ENCODE results near the gene IGSF3.
"Not testable (repeated sequence)": the region's sequence is repeated elsewhere in the genome, so short reads cannot be mapped to it uniquely, and the experiment has no call there.

The IGSF3 gene

DNA sequence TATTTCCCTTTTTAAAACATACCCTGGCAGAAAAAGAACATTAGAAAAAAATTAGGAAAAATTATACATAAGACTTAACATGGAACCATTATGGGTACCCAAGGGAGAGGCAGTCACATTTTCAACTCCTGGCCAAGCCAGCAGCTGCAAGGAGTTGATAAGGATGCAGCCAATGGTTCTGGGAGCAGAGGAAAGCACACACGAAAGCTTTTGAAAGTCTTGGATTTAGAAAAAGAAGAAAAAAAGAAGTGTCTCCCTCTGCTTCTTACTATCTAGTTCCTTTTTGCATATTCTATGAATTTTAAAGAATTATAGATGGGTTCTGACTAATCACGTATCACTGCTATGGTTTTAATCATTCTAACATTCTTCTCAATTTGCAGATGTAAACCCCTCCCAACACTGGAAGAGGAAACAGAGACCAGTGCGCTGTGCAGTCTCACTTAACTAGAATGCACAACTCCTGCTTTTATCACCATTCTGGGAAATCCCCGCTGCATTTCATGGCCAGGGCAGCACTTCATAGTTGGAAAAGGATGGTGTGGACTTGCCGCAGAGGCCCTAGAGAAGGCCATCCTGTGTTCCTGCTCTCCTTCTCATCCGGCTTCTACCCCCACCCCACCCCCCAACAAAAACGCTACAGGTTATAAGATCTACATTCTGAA, 94.0 kb downstream of the IGSF3 start:
- peak; percentile 35 for DNase-seq

DNA sequence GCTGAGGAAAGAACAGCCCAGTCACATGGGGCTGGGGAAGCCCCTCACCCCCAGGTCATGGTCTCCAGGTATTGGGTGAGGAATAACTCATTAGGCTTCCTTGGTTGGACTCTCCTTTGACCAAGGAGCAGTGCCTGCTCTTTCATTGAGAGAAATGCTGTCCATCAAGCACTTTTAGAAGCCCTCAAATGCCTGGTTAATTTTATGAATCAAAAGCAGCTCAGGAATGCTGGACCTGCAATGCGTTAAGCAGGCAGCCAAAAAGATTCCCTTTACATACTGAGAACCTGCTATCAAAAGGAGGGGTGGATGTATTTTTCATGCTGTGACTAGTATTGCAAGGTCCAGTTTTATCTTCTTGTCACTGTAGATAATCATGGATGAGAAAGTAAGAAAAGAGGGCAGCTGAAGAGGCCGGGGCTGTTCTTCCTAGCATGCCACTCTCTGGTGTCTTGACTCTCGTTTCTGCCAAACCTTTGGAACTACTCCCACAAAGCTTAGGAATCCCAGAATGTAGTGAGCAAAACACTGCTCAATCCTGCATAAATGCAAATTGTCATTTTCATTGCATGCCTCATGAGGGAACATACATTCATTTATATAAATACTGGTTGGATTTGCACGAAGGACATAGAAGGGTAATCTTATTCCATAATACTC, 94.6 kb downstream of the IGSF3 start:
- no peak for DNase-seq

DNA sequence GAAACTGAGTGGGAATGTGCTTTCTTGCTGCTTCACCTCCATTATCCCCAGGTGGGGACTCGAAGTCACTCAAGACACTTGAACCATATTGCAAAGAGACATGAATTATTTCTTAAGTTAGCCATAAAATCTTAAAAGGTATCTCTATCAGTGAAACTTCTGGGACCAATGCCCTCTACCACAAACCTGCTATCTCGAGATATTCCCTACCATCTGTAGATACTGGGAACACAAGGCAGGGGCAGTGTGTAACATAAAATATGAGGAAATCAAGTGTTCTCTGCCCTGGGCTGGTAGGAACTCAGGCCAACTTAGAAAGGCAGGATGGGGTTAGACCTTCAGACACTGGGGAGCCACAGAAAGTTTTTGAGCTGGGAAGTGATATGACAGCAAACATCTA, 95.4 kb downstream of the IGSF3 start:
- no peak for DNase-seq

DNA sequence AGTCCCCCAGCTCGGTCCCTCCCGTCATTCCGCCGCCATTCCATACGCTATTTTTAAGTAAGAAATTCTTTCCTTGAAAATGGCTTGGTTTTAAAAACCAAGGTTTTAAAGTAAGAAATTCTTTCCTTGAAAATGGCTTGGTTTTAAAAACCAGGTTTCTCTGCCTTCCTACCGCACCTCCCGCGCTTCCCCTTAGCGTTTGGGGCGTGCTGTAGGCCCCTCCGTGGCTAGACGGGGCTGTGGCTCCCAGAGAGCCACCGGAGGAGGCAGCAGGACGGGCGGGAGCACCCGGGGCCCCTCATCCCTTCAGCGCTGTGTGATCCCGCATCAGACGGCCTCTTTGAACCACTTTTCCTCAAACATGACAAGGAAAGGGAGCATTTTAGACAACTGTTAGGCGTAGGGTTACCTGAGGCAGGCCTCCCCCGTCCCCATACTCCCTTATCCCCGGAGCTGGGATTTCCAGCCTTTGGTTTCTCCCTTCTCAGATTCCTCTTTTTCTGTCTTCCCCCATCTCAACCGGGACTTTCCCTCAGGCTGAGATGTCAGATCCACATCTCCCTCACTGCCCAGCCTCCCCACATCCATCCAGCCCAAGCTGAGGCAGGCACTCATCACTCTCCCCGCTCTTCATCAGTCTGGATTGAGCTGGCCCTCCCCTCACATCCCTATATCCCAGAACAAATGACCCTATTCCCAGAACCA, 96.2 kb downstream of the IGSF3 start:
- no peak for DNase-seq

DNA sequence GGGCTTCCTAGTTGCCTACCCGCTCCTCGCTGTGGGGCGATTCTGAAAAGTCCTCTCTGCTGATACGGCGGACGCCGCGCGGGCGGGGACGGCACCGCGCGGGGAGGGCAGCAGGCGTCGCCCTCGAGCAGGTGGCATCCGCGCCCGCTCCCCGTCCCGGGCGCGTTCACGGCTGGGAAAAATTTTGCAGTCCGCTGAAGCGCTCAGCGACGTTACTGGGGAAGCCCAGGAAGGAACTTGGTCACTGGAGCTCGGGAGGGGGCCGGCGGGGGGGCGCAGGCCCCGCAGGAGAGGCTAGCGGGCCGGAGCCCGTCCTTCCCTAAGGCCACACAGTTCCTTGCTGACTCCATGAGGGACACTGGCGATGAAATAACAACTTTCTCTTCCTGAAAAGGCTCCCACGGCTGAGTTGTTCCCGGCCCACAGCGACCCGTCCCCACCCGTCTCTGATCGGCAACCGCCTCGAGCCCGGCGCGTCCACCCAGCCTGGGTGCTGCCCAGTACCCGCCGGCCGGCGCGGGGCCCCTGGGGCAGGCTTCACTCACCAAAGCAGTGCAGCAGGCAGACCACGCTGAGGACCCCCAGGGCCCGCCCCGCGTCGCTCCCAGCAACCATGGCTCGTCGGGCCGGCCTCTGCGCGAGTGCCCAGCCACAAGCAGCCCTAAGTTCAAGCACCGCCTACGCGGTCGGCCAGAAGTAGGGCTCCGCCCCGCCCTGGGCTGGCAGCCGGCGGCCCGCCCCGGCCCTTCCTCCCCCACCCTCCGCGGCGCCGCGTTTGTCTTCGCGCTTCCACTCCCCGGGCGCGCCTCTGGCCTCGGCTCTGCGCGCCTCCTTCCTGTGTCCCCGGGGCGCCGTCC, 96.9 kb downstream of the IGSF3 start, which contains the start of gene CD58:
CD58 (minus strand) TSS at position 669 of the 857 bp plus-strand sequence; CDS start at position 615, 54 bp downstream.
- peak; percentile 85 for DNase-seq

DNA sequence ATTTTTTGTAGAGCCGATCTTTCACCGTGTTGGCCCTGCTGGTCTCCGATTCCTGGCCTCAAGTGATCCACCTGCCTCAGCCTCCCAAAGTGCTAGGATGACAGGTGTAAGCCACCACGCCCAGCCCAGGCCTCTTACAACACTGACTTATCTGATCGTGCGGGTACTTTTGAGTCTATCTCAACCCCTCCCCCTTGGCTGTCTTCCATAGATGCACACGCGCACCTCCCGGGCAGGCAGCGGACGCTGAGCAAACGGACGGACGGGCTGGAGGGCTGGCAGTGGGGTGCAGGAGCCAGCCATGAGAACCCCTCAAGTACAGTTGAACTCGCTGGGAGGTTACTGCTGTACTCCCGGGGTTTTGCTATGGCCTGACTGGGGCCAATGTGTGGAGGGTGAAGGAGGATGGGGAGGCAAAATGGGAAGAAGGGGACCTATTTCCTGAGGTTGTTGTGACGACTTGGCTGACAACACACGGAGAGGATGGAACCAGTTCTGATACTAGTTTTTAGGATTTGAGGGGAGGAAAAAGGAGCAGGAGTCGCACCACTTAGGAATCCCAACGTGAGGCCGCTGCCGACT, 97.7 kb downstream of the IGSF3 start:
- DNase-seq, result no peak

DNA sequence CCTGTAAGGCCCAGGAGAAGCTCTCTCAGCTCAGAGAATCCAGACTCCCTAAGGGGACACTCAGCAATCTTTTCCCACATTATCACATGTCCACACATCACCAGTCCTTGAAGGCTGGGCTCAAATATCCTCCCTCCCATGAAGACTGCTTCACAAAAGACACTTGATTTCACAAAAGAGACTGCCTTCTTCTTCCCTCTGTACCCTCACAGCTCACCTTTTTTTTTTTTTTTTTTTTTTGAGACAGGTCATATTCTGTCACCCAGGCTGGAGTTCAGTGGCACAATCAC, 98.2 kb downstream of the IGSF3 start:
- DNase-seq, result no peak

DNA sequence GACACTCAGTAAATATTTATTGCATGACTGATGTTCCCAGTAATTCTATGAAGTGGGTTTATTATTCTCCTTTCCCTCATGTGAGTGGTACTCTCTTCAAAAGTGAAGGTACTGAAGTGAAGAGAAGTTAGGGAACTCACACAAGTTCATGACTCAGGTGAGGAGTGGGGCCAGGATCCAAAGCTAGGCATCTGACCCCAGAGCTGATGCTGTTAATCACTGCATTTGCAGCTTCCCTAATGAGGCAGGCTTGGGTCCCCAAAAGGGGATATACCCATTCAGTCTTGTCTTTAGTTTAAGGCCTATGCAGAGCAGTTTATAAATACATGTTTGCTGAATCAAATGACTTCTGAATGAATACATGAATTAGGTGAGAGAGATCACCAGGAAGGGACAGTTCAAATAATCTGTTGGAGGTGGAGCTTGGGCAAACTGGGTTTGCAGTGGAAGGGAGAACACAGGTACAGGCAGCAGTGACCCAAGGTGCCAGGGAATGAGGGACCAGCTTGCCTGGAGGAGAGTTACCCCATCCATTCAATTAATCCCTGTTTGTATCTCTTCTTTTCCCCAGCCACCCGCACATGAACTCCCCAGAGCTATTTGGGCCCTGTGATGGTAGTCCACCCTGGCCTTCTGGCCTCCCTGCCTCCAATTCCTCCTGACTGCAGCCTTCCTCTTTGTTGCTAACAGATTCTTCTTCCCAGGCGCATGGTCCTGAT, 98.7 kb downstream of the IGSF3 start:
- DNase-seq, result no peak

DNA sequence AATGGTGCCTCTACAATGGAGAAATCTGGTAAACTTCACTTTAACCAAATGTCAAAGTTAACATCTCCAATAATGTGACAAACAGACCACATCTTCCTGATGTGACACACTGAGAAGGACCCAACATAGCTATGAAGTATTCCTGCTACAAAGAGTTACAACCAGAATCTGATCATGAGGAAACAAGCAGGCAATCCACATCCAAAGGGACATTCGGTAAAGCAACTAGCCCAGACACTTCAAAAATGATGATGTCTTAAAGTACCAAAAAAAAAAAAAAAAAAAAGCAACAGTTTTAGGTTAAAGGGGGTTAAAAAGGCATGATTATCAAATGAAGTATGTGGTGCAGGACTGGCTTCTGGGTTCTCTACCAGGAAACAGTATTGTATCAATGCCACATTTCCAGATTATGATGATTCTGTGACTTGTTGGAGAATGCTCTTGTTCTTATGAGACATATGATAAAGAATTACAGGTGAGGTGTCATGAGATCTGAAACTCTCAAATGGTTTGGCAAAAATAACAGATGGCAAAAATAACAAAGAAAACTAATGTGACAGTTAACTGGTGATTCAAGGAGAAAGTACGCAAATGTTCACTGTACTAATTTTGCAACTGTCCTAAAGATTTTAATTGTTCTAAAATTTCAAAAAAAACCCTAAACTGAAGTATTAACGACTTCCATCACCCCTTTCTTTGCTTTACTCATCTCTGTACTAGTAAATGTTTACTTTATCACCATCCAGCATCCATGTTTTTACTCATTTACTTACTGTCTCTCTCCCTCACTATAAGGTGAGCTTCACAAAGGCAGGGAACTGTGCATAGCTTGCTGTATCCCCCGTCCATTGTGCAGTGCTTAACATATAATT, 99.5 kb downstream of the IGSF3 start:
- DNase-seq, result no peak

DNA sequence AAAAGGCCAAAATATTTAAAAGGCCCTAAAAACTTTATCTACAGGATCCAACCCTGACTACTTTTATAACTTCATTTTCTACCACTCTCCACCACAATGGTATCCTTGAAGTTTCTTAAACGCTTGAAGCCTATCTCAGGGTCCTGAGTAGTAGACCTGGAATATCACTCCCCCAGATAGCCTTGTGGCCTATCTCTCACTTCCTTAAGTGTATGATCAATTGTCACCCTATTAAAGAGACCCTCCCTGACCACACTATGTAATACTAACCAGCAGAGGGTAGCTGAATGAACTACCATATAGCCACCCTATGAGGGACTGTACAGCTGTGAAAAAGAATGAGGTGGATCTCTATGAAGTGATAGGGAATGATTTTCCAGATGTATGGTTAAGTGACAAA, 102.3 kb downstream of the IGSF3 start:
- DNase-seq, result no peak

DNA sequence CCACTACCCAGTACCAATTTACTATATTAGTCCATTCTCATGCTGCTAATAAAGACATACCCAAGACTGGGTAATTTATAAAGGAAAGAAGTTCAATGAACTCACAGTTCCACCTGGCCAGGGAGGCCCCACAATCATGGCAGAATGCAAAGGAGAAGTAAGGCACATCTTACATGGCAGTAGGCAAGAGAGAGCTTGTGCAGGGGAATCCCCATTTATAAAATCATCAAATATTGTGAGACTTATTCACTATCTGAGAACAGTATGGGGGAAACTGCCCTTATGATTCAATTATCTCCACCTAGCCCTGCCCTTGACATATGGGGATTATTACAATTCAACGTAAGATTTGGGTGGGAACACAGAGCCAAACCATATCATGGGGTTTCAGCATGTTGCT, 103.1 kb downstream of the IGSF3 start:
- DNase-seq, result no peak

DNA sequence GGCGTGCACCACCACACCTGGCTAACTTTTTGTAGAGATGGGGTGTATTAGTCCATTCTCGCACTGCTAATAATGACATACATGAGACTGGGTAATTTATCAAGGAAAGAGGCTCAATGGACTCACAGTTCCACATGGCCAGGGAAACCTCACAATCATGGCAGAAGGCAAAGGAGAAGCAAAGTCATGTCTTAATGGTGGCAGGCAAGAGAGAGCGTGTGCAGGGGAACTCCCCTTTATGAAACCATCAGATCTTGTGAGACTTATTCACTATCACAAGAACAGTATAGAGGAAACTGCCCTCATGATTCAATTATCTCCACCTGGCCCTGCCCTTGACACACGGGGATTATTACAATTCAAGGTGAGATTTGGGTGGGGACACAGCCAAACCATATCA, 105.1 kb downstream of the IGSF3 start:
- DNase-seq, result not testable (repeated sequence)

DNA sequence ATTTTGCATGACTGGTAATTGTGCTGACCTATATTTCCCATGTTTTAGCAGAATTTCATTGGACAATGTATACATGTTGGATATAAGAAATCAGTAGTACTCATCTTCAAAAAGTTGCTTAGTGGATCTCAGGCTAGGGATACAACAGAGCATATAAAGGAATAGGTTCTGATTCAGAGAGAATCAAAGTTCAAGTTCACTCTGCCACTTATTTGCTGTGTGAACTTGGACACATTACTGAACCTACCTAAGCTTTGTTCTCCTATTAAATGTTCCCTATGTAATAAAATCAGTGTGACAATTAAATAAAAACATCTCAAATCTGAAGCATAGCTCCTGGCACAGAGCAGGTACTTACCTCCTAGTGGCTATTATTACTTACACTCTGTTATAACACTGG, 106.0 kb downstream of the IGSF3 start:
- DNase-seq, result no peak

DNA sequence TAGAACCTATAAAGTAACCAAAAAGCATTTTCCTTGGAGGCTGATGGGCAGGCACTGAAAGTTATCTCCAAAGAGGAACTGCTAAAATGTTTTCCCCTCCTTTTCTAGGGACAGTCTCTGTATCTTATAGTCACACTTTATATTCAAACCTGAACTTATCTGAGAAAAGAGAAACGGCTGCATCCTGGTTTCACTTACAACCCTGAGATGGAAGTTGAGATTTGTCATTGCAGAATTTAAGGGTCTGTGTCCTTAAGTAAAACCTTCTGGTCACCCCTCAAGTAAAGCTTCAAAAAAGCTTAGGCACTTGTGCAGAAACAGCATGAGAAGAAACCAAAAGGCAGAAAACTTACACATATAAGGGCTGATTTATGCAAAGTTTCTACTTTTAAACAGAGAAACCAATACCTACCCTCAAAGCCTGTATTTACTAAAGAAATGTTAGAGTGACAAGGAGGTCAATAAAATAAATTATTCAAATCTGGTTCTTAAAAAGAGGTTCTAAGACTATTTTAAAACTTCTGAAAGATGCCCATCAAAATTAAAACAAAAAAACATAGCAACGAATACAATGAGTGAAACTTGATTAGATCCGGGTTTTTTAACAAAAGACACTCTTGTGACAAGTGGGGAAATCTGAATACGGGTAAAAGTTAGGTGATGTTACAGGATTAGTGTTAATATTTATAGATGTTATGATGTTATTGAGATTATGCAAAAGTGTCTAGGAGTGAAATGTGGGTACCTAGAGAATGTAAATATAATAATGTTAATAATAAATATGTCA, 106.6 kb downstream of the IGSF3 start:
- no peak for DNase-seq

DNA sequence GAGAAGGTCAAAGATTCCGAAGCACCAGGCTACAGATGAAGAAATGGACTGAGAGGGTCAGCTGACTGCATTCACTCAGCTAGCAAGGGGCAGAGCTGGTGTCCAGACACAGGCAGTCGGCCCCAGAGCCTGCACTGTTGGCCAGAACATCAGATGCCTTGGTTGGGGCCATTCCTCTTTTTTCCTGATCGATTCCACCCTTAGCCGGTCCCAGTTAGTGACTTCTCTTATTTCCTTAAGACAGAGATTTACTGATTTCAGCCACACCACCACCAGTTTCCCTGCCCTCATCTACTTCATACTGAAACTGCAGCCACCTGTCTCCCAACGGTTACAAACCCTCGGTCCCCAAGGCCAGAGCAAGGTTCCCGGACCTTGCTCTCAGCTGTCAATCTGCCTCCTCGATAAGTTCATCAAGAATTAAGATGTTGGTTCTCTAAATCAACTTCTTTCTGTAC, 108.2 kb downstream of the IGSF3 start:
- DNase-seq, result no peak

DNA sequence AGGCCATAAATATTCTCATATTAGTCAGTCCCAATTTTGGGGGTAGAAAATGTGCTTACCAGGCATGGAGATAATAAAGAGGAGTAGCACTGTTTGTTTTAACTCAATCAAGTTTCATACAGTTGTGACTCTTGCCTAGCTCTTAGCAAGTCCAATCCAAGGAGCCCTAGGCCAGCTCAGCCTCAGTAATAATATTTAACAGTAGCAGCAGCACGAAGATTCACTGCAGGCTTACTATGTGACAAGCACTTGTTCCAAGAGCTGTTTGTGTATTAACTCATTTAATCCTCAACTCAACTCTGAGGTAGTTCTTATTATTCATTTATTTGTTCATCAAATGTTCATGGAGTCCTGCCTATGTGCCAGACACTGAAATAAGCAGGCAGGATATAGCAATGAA, 109.0 kb downstream of the IGSF3 start:
- no peak for DNase-seq

DNA sequence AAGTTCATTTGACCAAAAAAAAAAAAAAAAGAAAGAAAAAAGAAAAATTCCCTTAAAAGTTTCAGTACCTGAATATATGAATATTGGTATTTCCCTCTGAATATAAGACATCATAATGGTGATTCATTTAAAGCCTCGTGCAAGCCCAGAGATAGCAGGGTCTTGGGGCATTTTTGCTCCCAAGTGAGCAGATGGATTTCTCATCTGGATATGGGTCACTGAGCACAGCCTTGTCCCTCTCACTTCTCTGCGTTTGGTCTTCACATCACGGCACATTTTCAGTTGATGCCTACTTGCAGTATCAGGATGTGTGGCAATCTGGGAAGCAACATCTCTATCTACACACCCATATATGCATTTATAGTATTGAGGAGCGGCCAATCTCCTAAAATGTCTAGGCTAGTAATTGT, 109.4 kb downstream of the IGSF3 start:
- DNase-seq, result no peak

DNA sequence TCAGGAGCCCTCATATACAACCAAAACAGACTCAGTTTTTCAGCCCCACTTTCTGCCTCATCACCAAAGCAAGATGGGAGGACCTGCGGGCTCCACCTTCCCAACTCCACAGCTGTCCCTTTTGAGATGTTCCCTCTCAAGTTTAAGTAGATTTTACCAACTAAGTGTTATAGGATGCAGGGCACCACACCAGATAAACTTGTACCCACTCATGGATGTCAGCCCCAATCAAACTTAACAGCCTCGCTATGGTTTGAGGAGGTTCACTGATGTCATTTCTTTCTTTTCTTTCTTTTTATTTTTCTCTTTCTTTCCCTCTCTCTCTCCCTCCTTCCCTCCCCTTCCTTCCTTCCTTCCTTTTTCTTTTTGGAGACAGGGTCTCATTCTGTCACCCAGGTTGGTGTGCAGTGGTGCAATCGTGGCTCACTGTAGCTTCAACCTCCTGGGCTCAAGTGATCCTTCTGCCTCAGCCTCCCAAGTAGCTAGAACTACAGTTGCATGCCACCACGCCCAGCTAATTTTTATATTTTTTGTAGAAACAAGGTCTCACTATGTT, 110.1 kb downstream of the IGSF3 start:
- no peak for DNase-seq

DNA sequence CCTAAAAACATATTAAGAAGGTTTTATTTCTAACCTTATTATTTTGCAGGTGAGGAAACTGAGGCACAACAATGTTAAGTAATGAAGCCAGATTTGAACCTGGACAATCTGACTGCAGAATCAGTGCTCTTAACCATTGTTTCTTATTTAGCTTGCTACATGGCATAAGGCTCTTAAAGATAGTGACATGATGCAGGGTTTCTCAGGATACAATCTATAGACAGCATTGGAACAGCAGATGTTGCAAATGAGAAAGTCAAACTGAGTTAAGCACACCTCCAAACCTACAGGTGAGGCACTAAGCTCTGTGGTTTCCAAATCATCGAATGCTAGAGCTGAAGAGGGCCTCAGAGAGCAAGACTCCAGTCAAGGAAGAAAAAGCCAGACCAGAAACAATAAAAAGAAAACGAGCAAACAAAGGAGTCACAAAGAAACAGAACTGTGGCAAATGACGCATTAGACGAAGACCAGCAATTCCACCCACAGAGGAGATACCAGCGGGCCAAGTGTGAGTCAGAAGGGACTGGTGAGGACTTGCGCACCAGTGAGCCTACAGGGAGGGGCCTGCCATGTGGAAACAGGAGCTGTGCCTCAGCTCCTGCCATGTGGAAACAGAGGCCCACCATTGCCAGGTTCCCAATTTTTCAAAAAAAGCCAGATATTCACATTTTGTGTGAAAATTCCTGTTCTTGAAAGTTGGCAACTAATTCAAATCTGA, 111.1 kb downstream of the IGSF3 start:
- peak; percentile 70 for DNase-seq
